GM12891 (cell line): ENCODE measurements around the gene AHNAK.

ENCODE experiments used
- PAX5 ChIP-seq: IDR thresholded peaks from 2 replicates; pipeline ENCODE4 v1.6.1; 2011; ENCODE audit warnings: low read length, moderate library complexity, mild to moderate bottlenecking; ENCODE audit not compliant: insufficient read depth, severe bottlenecking
- POLR2A ChIP-seq: IDR thresholded peaks from 2 replicates; pipeline ENCODE4 v1.6.1; 2011; ENCODE audit warnings: low read depth, low read length, control low read depth
- TAF1 ChIP-seq: IDR thresholded peaks from 2 replicates; pipeline ENCODE4 v1.6.1; 2011; ENCODE audit warnings: low read depth, low read length, control low read depth

DNA sequence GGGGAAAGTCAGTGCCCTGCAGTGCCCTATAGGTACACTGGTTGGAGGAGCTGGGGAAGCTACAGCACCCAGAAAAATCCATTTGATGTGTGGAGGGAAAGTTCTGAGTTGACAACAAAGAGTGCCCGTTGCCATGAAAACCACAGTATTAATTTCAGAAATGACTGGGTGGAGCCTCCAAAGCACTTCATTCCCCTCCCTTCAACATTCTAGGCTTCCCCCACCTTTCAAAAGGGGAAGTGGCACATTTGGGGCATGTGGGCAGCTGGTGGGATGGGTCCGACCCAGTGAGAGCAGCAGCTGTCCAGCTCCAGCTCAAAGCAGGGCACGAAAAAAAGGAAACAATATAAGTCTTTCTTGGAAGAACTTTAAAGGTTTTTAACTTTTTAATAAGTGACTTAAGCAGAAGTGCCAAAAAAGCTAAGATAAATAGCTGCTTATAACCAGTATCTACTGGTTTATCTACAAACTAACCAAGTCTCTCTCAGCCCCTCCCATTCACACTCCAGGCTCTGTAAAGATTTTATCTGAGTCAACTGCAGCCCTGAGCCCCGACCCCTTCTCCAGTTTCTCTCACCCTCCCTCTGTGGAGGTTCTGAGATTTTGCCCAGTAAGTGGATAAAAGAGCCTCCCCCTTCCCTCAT, 9.0 kb upstream of the AHNAK start:
- TF ChIP-seq POLR2A (no peak), PAX5 (no peak), TAF1 (no peak)
